ENCODE data around the gene TMPRSS4. TPM values are rescaled to one million over a fixed set of nuclear protein-coding genes. Genes with fewer than 3 reads are reported as not detected.

The TMPRSS4 gene
- total RNA-seq, 4 donors from 2014 or later: 224 to 423 (median 248) TPM

DNA sequence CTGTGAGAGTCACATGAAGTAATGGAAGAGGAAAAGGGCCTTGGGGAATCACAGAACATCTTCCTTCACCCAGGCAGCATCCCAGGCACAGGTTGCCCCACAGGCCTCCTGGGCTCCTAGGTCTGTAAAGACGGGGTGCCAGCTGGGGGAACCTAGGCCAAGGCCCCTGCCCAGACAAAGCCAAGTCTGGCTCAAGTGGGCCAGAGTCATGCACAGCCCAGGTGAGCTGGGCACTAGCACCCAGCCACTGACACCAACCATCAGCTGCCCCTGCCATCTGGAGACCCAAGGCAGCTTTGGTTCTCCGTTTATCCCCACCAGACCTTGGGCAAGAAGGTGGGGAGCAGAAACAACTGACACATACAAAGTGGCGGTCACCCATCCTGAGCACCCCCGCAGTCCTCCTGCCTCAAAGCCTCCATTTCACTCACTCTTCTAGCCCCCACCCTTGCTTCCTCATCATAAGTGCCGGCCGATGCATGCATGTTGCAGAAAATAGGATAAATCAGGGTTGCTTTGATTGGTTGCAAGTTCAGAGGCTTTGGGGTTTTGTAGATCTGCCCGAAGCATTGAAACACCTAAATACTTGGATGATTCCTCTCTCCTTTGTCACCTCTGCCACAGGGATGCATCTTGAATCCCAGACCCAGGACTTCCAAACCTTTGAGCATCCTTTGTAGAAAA is 26.5 kb upstream of the TMPRSS4 start:
- TF ChIP-seq EP300 (IDR thresholded peaks at IDR 0.05; ENCODE audit: low read depth) (no peak), POLR2A (IDR thresholded peaks at IDR 0.05) (no peak), CTCF (IDR thresholded peaks at IDR 0.05) (no peak), POLR2AphosphoS5 (IDR thresholded peaks at IDR 0.05) (no peak)
- no peak overlapping the region for H3K27ac ChIP-seq
- 96 to 100% methylated on average over 3 to 7 of the region's 7 CpGs for WGBS, 2 donors (ENCODE audit: low coverage in 1 of 2)
- in situ Hi-C loops (cut with MboI; ENCODE audit: low pct_ligation_motif_present in 1 of 4, low pct_unique_long_range_greater_than_20kb in 1 of 4, low sequenced_read_pairs in 3 of 4): loop anchor here (10.0 to 25.0 kb wide), 7 partner anchors 96 to 613 kb away; partner anchors contain the start of gene FXYD2 (in 1 of the 4)
- DNase-seq: no peak
- H3K4me1 ChIP-seq: peaks cover 0 to 3% (median 0%) of the 10 kb centered on the region in 4 donors
- no peaks in the 10 kb centered on the region for H3K36me3 ChIP-seq
- intact Hi-C loops (cut with DNase I; ENCODE audit: low total_unique reads): no loop called here
- no peak overlapping the region for H3K4me3 ChIP-seq
- H3K9me3 ChIP-seq: no peaks in the 10 kb centered on the region
- H3K27me3 ChIP-seq: no peaks in the 10 kb centered on the region

- DNase-seq: no peak
- TF ChIP-seq CTCF (IDR thresholded peaks at IDR 0.05): no peak
- TF ChIP-seq POLR2AphosphoS5 (IDR thresholded peaks at IDR 0.05): no peak
- no peak for TF ChIP-seq EP300 (IDR thresholded peaks at IDR 0.05; ENCODE audit: low read depth)
- TF ChIP-seq POLR2A (IDR thresholded peaks at IDR 0.05): no peak
- H3K4me3 ChIP-seq: no peak overlapping the region
- intact Hi-C loops (cut with DNase I; ENCODE audit: low total_unique reads): no loop called here
- in situ Hi-C loops (cut with MboI; ENCODE audit: low pct_ligation_motif_present in 1 of 4, low pct_unique_long_range_greater_than_20kb in 1 of 4, low sequenced_read_pairs in 3 of 4): loop anchor here (10.0 to 25.0 kb wide), 7 partner anchors 96 to 614 kb away; partner anchors contain the start of gene FXYD2 (in 1 of the 4)
- WGBS, 2 donors (ENCODE audit: low coverage in 1 of 2): 78 to 86% methylated on average over 1 to 7 of the region's 7 CpGs
- H3K27me3 ChIP-seq: no peaks in the 10 kb centered on the region
- H3K27ac ChIP-seq: no peak overlapping the region
- no peaks in the 10 kb centered on the region for H3K36me3 ChIP-seq
- H3K9me3 ChIP-seq: no peaks in the 10 kb centered on the region
- peaks cover 0 to 3% (median 0%) of the 10 kb centered on the region in 4 donors for H3K4me1 ChIP-seq
Measured at GRCh38 chr11:118051136-118051610, 25.7 kb upstream of the TMPRSS4 start.

GRCh38 chr11:118051611-118052461 is 25.0 kb upstream of the TMPRSS4 start:
- Histone ChIP-seq H3K27ac (no peak overlapping the region), H3K4me1 (peaks cover 0 to 3% (median 0%) of the 10 kb centered on the region in 4 donors), H3K27me3 (no peaks in the 10 kb centered on the region), H3K36me3 (no peaks in the 10 kb centered on the region), H3K9me3 (no peaks in the 10 kb centered on the region), H3K4me3 (no peak overlapping the region)
- in situ Hi-C loops (cut with MboI; ENCODE audit: low pct_ligation_motif_present in 1 of 4, low pct_unique_long_range_greater_than_20kb in 1 of 4, low sequenced_read_pairs in 3 of 4) (loop anchor here (10.0 to 25.0 kb wide), 7 partner anchors 97 to 615 kb away; partner anchors contain the start of gene FXYD2 (in 1 of the 4)), intact Hi-C loops (cut with DNase I; ENCODE audit: low total_unique reads) (no loop called here)
- DNase-seq: peak; percentile 34
- no peak for TF ChIP-seq CTCF (IDR thresholded peaks at IDR 0.05)
- TF ChIP-seq POLR2A (IDR thresholded peaks at IDR 0.05): no peak
- no peak for TF ChIP-seq POLR2AphosphoS5 (IDR thresholded peaks at IDR 0.05)
- TF ChIP-seq EP300 (IDR thresholded peaks at IDR 0.05; ENCODE audit: low read depth): no peak
- WGBS, 2 donors (ENCODE audit: low coverage in 1 of 2): 70 to 90% methylated on average over 2 to 16 of the region's 16 CpGs
